Common myeloid progenitor, CD34-positive (primary cell): ENCODE data around the gene CD101.

Experiments
- CTCF ChIA-PET: fragments of 350-600 bp; sonication (Branson Sonifier 250); formaldehyde crosslinking; loops from one replicate; lab custom pipeline; 2021; ENCODE audit warnings: antibody characterized with exemption; lab: Charles Lee
- POLR2A ChIA-PET: fragments of 350-600 bp; sonication (Branson Sonifier 250); formaldehyde crosslinking; loops from one replicate; lab custom pipeline; 2021; ENCODE audit warnings: antibody characterized with exemption; lab: Charles Lee
- DNase-seq, 3 donors: peaks; one replicate each; pipeline versions ENCODE4 v3.0.0 to v3.0.0-alpha.2; 2013
- H3K27ac ChIP-seq, 2 experiments: 1 replicate in 1 of 2; 2 replicates in 1 of 2; pipeline ENCODE4 v1.7.0; 2013; ENCODE audit warnings: inconsistent platforms in 2 of 2, low read length in 2 of 2, mild to moderate bottlenecking in 2 of 2, low read depth in 1 of 2, moderate library complexity in 1 of 2; ENCODE audit not compliant: severe bottlenecking in 2 of 2, insufficient read depth in 1 of 2, poor library complexity in 1 of 2
- H3K27me3 ChIP-seq, 5 experiments: replicated peaks in 2 of 5; 1 replicate in 3 of 5; 2 replicates in 2 of 5; pipeline versions ENCODE4 v1.6.1 to v1.7.0; 2013; ENCODE audit warnings: low read length in 4 of 5, mild to moderate bottlenecking in 2 of 5, moderate library complexity in 2 of 5, inconsistent platforms in 1 of 5; ENCODE audit not compliant: insufficient read depth in 5 of 5, control insufficient read depth in 4 of 5
- H3K36me3 ChIP-seq, 4 experiments: 1 replicate in 2 of 4; 2 replicates in 2 of 4; pipeline versions ENCODE4 v1.6.1 to v1.7.0; 2013; ENCODE audit warnings: low read length in 3 of 4, control low read depth in 1 of 4, mild to moderate bottlenecking in 1 of 4; ENCODE audit not compliant: control insufficient read depth in 4 of 4, insufficient read depth in 4 of 4
- H3K4me1 ChIP-seq, 4 experiments: 1 replicate in 3 of 4; 2 replicates in 1 of 4; pipeline versions ENCODE4 v1.6.1 to v1.7.1; 2013; ENCODE audit warnings: low read length in 3 of 4, mild to moderate bottlenecking in 3 of 4, control low read depth in 1 of 4, inconsistent platforms in 1 of 4, moderate library complexity in 1 of 4; ENCODE audit not compliant: control insufficient read depth in 4 of 4, insufficient read depth in 4 of 4; ENCODE audit errors: control extremely low read depth in 1 of 4
- H3K4me3 ChIP-seq, 7 experiments: 1 replicate in 4 of 7; 2 replicates in 3 of 7; pipeline versions ENCODE4 v1.5.1 to v1.7.0; 2013; ENCODE audit warnings: mild to moderate bottlenecking in 7 of 7, low read length in 6 of 7, moderate library complexity in 6 of 7, inconsistent platforms in 2 of 7, low read depth in 2 of 7, control low read depth in 1 of 7; ENCODE audit not compliant: insufficient read depth in 4 of 7, control insufficient read depth in 1 of 7; ENCODE audit errors: extremely low read depth in 1 of 7
- H3K9me3 ChIP-seq, 5 experiments: 1 replicate in 4 of 5; 2 replicates in 1 of 5; pipeline versions ENCODE4 v1.6.1 to v1.7.1; 2013; ENCODE audit warnings: low read length in 4 of 5, mild to moderate bottlenecking in 2 of 5, inconsistent platforms in 1 of 5, low read depth in 1 of 5, moderate library complexity in 1 of 5; ENCODE audit not compliant: control insufficient read depth in 4 of 5, insufficient read depth in 2 of 5; ENCODE audit errors: control extremely low read depth in 1 of 5
- WGBS: methylation state at CpG from one replicate; pipeline ENCODE4 v1.1.5; 2013; ENCODE audit not compliant: insufficient coverage; 5-methylcytosine and 5-hydroxymethylcytosine counted together

CD101 gene

DNA sequence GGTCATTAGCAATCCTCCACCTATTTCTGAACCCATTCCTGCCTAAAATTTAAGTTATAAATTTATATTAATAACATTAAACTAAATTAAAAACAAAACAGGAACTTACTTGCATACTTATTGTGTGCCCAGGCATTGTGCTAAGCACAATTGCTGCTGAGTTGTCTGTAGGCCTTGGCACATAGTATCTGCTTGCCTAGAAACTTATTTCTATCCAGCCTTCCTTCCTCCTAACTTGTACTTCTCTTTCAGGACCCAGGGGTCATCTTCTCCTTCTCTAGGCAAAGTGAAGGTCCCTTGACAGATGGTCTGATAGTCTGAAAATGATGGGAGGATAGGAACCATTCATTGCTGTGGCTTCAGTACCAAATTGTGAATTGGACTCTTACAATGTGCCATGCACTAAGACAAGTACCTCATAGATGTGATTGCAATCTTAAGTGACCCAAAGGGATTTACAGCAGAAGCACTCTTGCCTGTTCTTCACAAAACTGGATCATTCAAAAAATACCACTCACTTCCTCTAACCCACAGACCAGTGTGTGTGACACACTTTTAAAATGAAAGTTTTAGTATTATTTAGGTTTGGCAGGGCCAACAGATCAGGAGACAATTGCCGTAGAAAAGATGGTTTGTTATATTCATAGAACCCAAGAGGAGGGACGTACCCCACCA, 10.3 kb upstream of the CD101 start:
- ChIA-PET POLR2A (no interaction called here), CTCF (no interaction called here)
- H3K36me3 ChIP-seq, result no peaks in the 10 kb centered on the region
- no peak overlapping the region for H3K27ac ChIP-seq
- no peak for DNase-seq
- 85% methylated on average over 2 of the region's 2 CpGs for WGBS
- H3K9me3 ChIP-seq, result no peaks in the 10 kb centered on the region
- H3K4me1 ChIP-seq, result peaks cover 0 to 24% (median 14%) of the 10 kb centered on the region in 4 experiments
- no peaks in the 10 kb centered on the region for H3K27me3 ChIP-seq
- no peak overlapping the region for H3K4me3 ChIP-seq

DNA sequence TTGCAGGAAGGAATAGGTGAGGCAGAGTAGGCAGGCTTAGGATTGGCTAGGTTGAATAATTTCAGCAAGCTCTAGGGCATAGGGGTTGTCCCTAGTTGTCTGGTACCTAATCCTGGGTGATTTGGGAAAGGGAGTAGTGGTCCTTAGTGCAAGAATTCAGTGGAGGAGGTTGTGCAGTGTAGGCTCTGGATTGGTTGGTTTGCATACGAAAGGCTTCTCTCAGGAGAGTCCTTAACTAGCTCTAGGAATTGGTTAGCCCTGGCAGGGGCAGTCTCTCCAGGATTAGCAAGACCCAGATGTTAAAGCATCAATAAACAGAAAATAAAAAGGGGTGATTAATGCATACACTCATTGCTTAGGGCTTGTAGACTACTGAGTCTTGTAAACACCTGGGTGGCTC, 9.6 kb upstream of the CD101 start:
- ChIA-PET POLR2A (no interaction called here), CTCF (no interaction called here)
- Histone ChIP-seq H3K27ac (no peak overlapping the region), H3K27me3 (no peaks in the 10 kb centered on the region), H3K9me3 (no peaks in the 10 kb centered on the region), H3K4me3 (no peak overlapping the region), H3K4me1 (peaks cover 0 to 18% (median 10%) of the 10 kb centered on the region in 4 experiments), H3K36me3 (no peaks in the 10 kb centered on the region)
- 100% methylated on average over 1 of the region's 1 CpG for WGBS
- DNase-seq, result no peak

DNA sequence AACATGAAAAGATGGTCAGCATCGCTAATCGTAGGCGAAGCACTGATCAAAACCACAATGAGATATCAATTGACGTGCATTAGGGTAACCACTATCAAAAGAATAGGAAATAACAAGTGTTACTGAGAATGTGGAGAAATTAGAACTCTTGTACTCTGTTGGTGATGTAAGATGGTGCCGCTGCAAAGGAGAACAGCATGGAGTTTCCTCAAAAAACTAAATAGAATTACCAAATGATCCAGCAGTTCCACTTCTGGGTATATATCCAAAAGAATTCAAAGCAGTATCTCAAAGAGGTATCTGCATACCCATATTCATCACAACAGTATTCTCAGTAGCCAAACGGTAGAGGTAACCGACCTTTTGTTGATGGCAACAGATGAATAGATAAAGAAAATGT, 8.3 kb upstream of the CD101 start:
- ChIA-PET CTCF (no interaction called here), POLR2A (no interaction called here)
- Histone ChIP-seq H3K36me3 (no peaks in the 10 kb centered on the region), H3K9me3 (no peaks in the 10 kb centered on the region), H3K4me3 (no peak overlapping the region), H3K27ac (no peak overlapping the region), H3K4me1 (peaks cover 0 to 14% (median 2%) of the 10 kb centered on the region in 4 experiments), H3K27me3 (no peaks in the 10 kb centered on the region)
- DNase-seq, result no peak
- WGBS, result 100% methylated on average over 1 of the region's 7 CpGs

DNA sequence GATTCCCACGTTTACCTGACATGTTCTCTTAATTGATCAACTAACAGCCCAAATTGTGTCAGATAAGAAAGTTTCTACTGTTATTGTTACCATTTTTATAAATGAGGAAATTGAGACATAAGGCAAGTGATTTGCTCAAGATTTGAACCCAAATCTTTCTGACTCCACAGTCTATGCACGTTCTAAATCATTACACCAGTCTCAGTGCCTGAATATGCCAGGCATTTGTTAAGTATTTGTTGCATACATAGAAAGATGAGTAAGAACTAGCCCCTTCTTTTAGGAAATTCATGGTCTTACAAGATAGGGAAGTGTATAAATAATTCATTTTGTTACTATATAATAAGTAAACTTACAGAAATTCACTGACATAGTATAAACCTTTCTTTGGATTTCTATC, 7.1 kb upstream of the CD101 start:
- Histone ChIP-seq H3K4me1 (peaks cover 0 to 14% (median 2%) of the 10 kb centered on the region in 4 experiments), H3K27ac (no peak overlapping the region), H3K4me3 (no peak overlapping the region), H3K36me3 (no peaks in the 10 kb centered on the region), H3K27me3 (no peaks in the 10 kb centered on the region), H3K9me3 (no peaks in the 10 kb centered on the region)
- no peak for DNase-seq
- ChIA-PET POLR2A (no interaction called here), CTCF (no interaction called here)
- no CpG with 5 or more reads among the region's 2 CpGs for WGBS

DNA sequence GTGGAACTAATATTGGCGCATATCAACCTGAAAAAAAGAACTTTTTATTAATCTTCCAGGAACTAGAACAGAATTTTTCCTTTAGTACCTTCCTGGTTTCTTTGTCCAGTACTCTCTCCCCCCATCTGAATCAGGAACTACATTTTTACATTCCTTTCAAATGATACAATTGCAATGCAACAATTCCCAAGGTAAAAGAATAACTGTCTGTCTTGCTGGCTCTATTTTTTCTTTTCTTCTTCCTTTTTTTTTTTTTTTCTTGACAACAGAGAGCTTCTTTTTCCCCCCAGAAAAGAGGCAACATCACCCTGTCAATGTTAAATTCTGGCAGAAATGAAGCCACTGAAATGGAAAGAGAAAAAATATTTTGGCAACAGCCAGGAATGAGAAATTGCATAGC, 4.5 kb upstream of the CD101 start:
- ChIA-PET CTCF (interaction anchor here (0.8 kb wide), 1 partner anchor 11 kb away, joined by 3 read pairs; no protein-coding TSS in a partner anchor), POLR2A (no interaction called here)
- no peaks in the 10 kb centered on the region for H3K27me3 ChIP-seq
- peaks cover 0 to 24% (median 8%) of the 10 kb centered on the region in 4 experiments for H3K4me1 ChIP-seq
- DNase-seq, result no peak
- no peaks in the 10 kb centered on the region for H3K9me3 ChIP-seq
- no peaks in the 10 kb centered on the region for H3K36me3 ChIP-seq
- H3K4me3 ChIP-seq, result no peak overlapping the region
- no peak overlapping the region for H3K27ac ChIP-seq
- 100% methylated on average over 1 of the region's 1 CpG for WGBS

DNA sequence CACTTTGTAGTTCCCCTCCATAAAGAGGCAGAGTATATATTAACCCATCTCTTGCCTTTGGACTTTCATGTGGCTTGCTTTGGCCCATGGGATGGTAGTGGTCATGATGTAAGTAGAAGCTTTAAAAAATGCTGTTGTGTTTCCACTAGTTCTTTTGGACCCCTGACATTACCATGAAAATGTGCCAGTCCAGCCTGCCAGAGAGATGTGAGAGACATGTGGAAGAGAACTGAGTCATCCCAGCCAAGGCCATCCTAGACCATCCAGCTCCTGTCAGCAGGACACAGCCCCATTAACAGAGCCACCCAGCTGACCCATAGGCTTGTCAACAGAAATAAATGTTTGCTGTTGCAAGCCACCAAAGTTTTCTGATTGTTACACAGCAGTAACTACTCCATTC, 3.9 kb upstream of the CD101 start:
- ChIA-PET POLR2A (no interaction called here), CTCF (interaction anchor here (0.8 kb wide), 1 partner anchor 12 kb away, joined by 3 read pairs; no protein-coding TSS in a partner anchor)
- no peaks in the 10 kb centered on the region for H3K36me3 ChIP-seq
- no peak overlapping the region for H3K27ac ChIP-seq
- H3K9me3 ChIP-seq, result no peaks in the 10 kb centered on the region
- H3K4me3 ChIP-seq, result no peak overlapping the region
- H3K4me1 ChIP-seq, result peaks cover 0 to 29% (median 9%) of the 10 kb centered on the region in 4 experiments
- DNase-seq, result no peak
- H3K27me3 ChIP-seq, result no peaks in the 10 kb centered on the region

DNA sequence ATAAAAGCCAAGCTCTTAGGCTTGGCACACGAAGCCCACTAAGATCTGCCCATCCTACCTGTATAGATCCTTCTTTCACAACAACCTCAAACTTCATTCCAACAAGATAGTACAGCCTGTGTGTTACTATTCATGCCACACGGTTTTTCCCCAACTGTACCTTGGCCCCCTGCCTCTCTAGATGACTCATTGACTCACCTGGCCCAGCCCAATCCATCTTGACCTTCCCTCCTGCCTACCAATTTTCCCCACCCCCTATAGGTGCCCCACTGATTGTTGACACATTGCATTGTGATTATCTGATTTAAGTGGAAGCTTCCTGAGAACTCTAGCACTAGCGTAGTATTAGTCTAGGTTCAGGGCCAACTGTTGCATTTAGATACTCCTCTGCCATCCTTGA, 2.0 kb upstream of the CD101 start:
- Histone ChIP-seq H3K4me1 (peaks cover 4 to 48% (median 16%) of the 10 kb centered on the region in 4 experiments), H3K36me3 (no peaks in the 10 kb centered on the region), H3K27ac (no peak overlapping the region), H3K4me3 (no peak overlapping the region), H3K9me3 (no peaks in the 10 kb centered on the region), H3K27me3 (no peaks in the 10 kb centered on the region)
- ChIA-PET CTCF (interaction anchor here (0.7 kb wide), 1 partner anchor 13 kb away, joined by 4 read pairs; no protein-coding TSS in a partner anchor), POLR2A (no interaction called here)
- WGBS, result 100% methylated on average over 2 of the region's 3 CpGs
- DNase-seq, result no peak
